Transverse colon (tissue), 4 donors: ENCODE measurements around the gene OVOL1.

ENCODE experiments used
- EP300 ChIP-seq: sonication (generic); formaldehyde crosslinking; IDR thresholded peaks from one replicate; pipeline ENCODE4 v1.6.1; 2017; ENCODE audit warnings: antibody characterized with exemption, low read depth
- POLR2AphosphoS5 ChIP-seq, 3 donors: sonication (generic); formaldehyde crosslinking; IDR thresholded peaks; one replicate each; pipeline ENCODE4 v1.6.1; 2016; ENCODE audit warnings: antibody characterized with exemption in 3 of 3
- TF ChIP-seq, protein P1 (sequence below), 5 experiments: fragments of 200-600 bp in 3 of 5; fragments of 450-650 bp in 2 of 5; sonication (generic) in 3 of 5; IDR thresholded peaks; 1 replicate in 2 of 5; 2 replicates in 3 of 5; pipeline ENCODE4 v1.5.1; 2016 to 2017; ENCODE audit warnings: antibody characterized with exemption in 5 of 5, inconsistent platforms in 3 of 5, mild to moderate bottlenecking in 2 of 5, moderate library complexity in 1 of 5

DNA sequence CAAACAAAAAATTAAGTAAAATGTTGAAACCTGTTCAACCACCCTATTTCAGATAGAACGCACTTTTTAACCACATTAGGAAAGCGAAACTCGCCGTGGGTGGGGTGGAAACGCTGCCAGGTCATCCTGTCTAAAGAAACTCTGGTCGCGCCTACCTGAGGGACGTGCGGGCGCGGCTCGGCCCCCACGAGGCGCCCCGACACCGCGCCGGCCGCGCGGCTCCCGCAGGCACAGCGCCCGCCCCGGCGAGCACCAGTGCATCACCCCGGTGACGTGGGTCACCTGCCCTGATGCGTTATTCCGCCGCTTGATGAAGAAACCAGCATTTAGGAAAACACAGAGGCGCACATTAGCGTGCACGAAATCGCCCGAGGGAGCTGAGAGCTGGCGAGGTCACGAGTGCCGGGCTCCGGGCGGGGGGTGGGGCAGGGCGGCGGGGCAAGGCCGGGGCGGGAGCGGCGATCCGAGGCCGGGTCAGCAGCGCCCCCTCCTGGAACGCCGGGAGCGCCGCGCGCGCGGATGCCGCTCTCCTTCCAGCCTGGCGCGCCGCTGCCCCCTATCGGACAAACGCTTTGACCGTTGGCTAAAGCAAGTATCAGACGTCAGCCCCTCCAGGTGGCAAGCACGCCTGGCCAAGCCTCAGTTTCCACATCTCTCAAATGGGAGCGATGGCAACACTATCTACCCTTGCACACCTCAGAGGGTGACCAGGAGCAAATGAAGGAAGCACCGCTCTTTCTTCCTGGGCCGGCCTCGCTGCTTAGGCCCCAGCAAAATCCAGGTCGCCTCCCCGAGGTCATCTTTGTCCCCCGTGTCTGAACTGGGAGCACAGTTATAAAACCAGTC, 31.2 kb downstream of the OVOL1 start:
- TF ChIP-seq, protein P1, sequence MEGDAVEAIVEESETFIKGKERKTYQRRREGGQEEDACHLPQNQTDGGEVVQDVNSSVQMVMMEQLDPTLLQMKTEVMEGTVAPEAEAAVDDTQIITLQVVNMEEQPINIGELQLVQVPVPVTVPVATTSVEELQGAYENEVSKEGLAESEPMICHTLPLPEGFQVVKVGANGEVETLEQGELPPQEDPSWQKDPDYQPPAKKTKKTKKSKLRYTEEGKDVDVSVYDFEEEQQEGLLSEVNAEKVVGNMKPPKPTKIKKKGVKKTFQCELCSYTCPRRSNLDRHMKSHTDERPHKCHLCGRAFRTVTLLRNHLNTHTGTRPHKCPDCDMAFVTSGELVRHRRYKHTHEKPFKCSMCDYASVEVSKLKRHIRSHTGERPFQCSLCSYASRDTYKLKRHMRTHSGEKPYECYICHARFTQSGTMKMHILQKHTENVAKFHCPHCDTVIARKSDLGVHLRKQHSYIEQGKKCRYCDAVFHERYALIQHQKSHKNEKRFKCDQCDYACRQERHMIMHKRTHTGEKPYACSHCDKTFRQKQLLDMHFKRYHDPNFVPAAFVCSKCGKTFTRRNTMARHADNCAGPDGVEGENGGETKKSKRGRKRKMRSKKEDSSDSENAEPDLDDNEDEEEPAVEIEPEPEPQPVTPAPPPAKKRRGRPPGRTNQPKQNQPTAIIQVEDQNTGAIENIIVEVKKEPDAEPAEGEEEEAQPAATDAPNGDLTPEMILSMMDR (IDR thresholded peaks at IDR 0.05): peak; percentile 95 to 100 (median 98)
- TF ChIP-seq POLR2AphosphoS5 (IDR thresholded peaks at IDR 0.05) (peak in 2 of 3 donors; percentile 20 to 52), EP300 (no peak)
